Prostate gland (tissue), 2 donors: ENCODE data around the gene GABPA.

Experiments used
- POLR2AphosphoS5 ChIP-seq: sonication (generic); formaldehyde crosslinking; IDR thresholded peaks from one replicate; pipeline ENCODE4 v1.6.1; 2017; ENCODE audit warnings: antibody characterized with exemption
- TF ChIP-seq, protein P1 (sequence below), 4 experiments: fragments of 200-600 bp in 2 of 4; fragments of 450-650 bp in 2 of 4; sonication (generic) in 2 of 4; IDR thresholded peaks; 1 replicate in 3 of 4; 2 replicates in 1 of 4; pipeline ENCODE4 v1.5.1; 2016 to 2019; ENCODE audit warnings: antibody characterized with exemption in 4 of 4, mild to moderate bottlenecking in 2 of 4, moderate library complexity in 2 of 4

DNA sequence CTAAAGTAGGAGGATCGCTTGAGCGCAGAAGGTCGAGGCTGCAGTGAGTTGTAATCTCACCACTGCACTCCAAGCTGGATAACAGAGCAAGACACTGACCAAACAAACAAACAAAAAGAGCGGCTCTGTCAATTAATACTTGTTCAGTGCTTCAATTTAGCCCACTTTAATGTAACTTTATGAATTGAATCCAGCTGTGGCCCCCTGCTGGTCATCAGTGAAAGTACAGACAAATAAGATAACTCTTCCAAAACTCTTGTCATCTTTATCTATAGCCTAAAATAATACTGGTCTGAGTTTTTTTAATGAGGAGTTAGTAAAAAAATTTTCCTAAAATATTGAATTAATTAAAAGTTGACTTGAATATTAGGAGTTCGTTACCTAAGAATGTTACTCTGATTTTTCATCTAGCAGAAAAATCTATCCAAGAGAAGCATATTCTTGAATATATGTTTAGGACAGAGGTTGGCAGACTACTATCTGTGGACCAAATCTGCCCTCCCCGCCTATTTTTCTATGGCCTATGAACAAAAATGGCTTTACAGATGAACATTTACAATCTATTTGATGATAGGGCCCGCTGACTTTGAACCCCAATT is 26.2 kb upstream of the GABPA start:
- no peak for TF ChIP-seq POLR2AphosphoS5
- TF ChIP-seq, protein P1, sequence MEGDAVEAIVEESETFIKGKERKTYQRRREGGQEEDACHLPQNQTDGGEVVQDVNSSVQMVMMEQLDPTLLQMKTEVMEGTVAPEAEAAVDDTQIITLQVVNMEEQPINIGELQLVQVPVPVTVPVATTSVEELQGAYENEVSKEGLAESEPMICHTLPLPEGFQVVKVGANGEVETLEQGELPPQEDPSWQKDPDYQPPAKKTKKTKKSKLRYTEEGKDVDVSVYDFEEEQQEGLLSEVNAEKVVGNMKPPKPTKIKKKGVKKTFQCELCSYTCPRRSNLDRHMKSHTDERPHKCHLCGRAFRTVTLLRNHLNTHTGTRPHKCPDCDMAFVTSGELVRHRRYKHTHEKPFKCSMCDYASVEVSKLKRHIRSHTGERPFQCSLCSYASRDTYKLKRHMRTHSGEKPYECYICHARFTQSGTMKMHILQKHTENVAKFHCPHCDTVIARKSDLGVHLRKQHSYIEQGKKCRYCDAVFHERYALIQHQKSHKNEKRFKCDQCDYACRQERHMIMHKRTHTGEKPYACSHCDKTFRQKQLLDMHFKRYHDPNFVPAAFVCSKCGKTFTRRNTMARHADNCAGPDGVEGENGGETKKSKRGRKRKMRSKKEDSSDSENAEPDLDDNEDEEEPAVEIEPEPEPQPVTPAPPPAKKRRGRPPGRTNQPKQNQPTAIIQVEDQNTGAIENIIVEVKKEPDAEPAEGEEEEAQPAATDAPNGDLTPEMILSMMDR (IDR thresholded peaks at IDR 0.05): peak; percentile 69 to 86 (median 78)
